ENCODE measurements around the gene ADAM30. TPM values are rescaled to one million over a fixed set of nuclear protein-coding genes. Genes with fewer than 3 reads are reported as not detected.

Gene ADAM30
- total RNA-seq, 2 donors from 2014 or later: not detected

- DNase-seq: no peak
- no peaks in the 10 kb centered on the region for H3K36me3 ChIP-seq
- H3K27ac ChIP-seq: no peak overlapping the region
- H3K27me3 ChIP-seq: no peaks in the 10 kb centered on the region
- TF ChIP-seq, protein P1, sequence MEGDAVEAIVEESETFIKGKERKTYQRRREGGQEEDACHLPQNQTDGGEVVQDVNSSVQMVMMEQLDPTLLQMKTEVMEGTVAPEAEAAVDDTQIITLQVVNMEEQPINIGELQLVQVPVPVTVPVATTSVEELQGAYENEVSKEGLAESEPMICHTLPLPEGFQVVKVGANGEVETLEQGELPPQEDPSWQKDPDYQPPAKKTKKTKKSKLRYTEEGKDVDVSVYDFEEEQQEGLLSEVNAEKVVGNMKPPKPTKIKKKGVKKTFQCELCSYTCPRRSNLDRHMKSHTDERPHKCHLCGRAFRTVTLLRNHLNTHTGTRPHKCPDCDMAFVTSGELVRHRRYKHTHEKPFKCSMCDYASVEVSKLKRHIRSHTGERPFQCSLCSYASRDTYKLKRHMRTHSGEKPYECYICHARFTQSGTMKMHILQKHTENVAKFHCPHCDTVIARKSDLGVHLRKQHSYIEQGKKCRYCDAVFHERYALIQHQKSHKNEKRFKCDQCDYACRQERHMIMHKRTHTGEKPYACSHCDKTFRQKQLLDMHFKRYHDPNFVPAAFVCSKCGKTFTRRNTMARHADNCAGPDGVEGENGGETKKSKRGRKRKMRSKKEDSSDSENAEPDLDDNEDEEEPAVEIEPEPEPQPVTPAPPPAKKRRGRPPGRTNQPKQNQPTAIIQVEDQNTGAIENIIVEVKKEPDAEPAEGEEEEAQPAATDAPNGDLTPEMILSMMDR (IDR thresholded peaks at IDR 0.05): no peak
- no peaks in the 10 kb centered on the region for H3K9me3 ChIP-seq
- H3K4me1 ChIP-seq: no peaks in the 10 kb centered on the region
- no peak overlapping the region for H3K4me3 ChIP-seq
- no peak overlapping the region for H3K9ac ChIP-seq (ENCODE audit: low read depth in 2 of 2, low read length in 2 of 2)
- intact Hi-C loops (cut with DNase I): loop anchor here (10.0 kb wide), 1 partner anchor 139 kb away; no protein-coding TSS in a partner anchor
Observed at GRCh38 chr1:119883826-119884225, 12.5 kb downstream of the ADAM30 start.

GRCh38 chr1:119882132-119883049 is 13.9 kb downstream of the ADAM30 start:
- no peaks in the 10 kb centered on the region for H3K36me3 ChIP-seq
- H3K9me3 ChIP-seq: no peaks in the 10 kb centered on the region
- no peak for DNase-seq
- H3K9ac ChIP-seq (ENCODE audit: low read depth in 2 of 2, low read length in 2 of 2): no peak overlapping the region
- H3K4me1 ChIP-seq: no peaks in the 10 kb centered on the region
- TF ChIP-seq, protein P1 (IDR thresholded peaks at IDR 0.05): no peak
- no peak overlapping the region for H3K4me3 ChIP-seq
- H3K27me3 ChIP-seq: no peaks in the 10 kb centered on the region
- intact Hi-C loops (cut with DNase I): loop anchor here (10.0 kb wide), 1 partner anchor 138 kb away; no protein-coding TSS in a partner anchor
- H3K27ac ChIP-seq: no peak overlapping the region

DNA sequence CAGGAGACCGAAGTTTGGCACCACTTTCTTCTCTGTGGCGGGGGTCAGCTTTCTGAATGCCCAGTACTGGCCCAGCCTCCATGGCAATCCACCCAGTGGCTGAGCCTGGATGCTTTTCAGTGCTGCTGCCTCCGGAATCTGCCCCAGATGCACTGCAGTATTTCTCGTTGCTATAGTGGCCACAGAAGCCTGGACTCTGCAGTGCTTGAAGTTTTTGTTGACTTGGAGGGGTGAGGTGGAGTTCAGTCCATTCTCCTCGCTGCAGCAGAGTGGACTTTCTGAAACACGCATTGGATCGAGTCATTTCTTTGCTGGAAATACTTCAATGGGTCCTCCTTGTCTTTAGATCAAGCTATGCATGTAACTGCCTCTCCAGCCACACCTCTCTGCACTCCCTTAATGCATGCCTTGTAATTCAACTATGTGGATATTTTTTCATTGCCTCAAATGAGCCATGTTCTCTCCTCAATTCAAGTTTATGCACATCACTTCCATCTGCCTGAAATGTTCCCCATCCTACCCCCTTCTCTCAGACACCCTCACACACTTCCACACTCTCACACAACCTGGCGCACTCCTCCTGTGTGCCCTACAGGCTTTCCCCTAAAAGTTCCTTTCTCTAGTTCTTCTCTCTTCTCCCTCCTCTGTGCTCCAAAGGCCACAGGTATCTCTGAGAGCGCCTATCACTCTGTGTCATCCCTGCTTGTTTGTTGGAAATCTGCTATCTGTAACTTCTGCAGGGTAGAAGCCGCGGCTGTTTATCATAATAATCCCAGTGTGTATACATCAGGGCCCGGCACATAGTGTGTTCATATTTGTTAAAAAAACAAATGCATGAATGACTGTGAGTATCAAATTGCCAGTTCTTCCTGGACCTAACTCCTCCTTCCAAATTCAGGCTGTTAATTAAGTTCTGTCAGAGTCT is 16.5 kb downstream of the ADAM30 start:
- TF ChIP-seq, protein P1 (IDR thresholded peaks at IDR 0.05): no peak
- DNase-seq: no peak
- Histone ChIP-seq H3K4me3 (no peak overlapping the region), H3K27ac (no peak overlapping the region), H3K4me1 (no peaks in the 10 kb centered on the region), H3K9ac (ENCODE audit: low read depth in 2 of 2, low read length in 2 of 2) (no peak overlapping the region), H3K27me3 (no peaks in the 10 kb centered on the region), H3K9me3 (no peaks in the 10 kb centered on the region), H3K36me3 (no peaks in the 10 kb centered on the region)
- intact Hi-C loops (cut with DNase I): loop anchor here (10.0 kb wide), 1 partner anchor 135 kb away; no protein-coding TSS in a partner anchor

GRCh38 chr1:119878171-119878570 is 18.1 kb downstream of the ADAM30 start:
- H3K9ac ChIP-seq (ENCODE audit: low read depth in 2 of 2, low read length in 2 of 2): no peak overlapping the region
- H3K27me3 ChIP-seq: no peaks in the 10 kb centered on the region
- no peak overlapping the region for H3K4me3 ChIP-seq
- no peaks in the 10 kb centered on the region for H3K4me1 ChIP-seq
- intact Hi-C loops (cut with DNase I): no loop called here
- DNase-seq: no peak
- H3K27ac ChIP-seq: no peak overlapping the region
- TF ChIP-seq, protein P1 (IDR thresholded peaks at IDR 0.05): no peak
- H3K9me3 ChIP-seq: no peaks in the 10 kb centered on the region
- H3K36me3 ChIP-seq: no peaks in the 10 kb centered on the region

GRCh38 chr1:119874186-119874585 is 22.1 kb downstream of the ADAM30 start:
- no peaks in the 10 kb centered on the region for H3K9me3 ChIP-seq
- no peaks in the 10 kb centered on the region for H3K4me1 ChIP-seq
- intact Hi-C loops (cut with DNase I): no loop called here
- TF ChIP-seq, protein P1 (IDR thresholded peaks at IDR 0.05): no peak
- no peaks in the 10 kb centered on the region for H3K27me3 ChIP-seq
- H3K9ac ChIP-seq (ENCODE audit: low read depth in 2 of 2, low read length in 2 of 2): no peak overlapping the region
- no peaks in the 10 kb centered on the region for H3K36me3 ChIP-seq
- H3K27ac ChIP-seq: no peak overlapping the region
- H3K4me3 ChIP-seq: no peak overlapping the region
- no peak for DNase-seq

Measured in colonic mucosa (tissue), 4 donors.